HepG2 (cell line): ENCODE measurements around the gene SERPINE2.

ENCODE experiments used
- CBFB ChIP-seq: sonication (generic); formaldehyde crosslinking; IDR thresholded peaks from 2 replicates; pipeline ENCODE4 v1.4.0; 2020; ENCODE audit warnings: missing genetic modification reagents
- CBX2 ChIP-seq, 2 experiments: fragments of 200-600 bp in 1 of 2; sonication (generic); formaldehyde crosslinking in 1 of 2; IDR thresholded peaks; 2 replicates each; pipeline versions ENCODE4 v1.7.0 to v1.8.1; 2018 to 2022; ENCODE audit warnings: low read depth in 2 of 2, low read length in 1 of 2, mild to moderate bottlenecking in 1 of 2, missing genetic modification reagents in 1 of 2
- EED ChIP-seq: sonication (generic); formaldehyde crosslinking; IDR thresholded peaks from 2 replicates; pipeline ENCODE4 v1.5.0; 2020; ENCODE audit warnings: mild to moderate bottlenecking, missing genetic modification reagents
- EP300 ChIP-seq, 3 experiments: sonication (generic) in 1 of 3; formaldehyde crosslinking in 1 of 3; IDR thresholded peaks; 2 replicates each; pipeline versions ENCODE4 v1.5.1 to v1.6.1; 2011 to 2020; ENCODE audit warnings: low read depth in 2 of 3, low read length in 2 of 3, borderline replicate concordance in 1 of 3, improper control_type of control experiment in 1 of 3, mild to moderate bottlenecking in 1 of 3, missing genetic modification reagents in 1 of 3, moderate library complexity in 1 of 3
- ERF ChIP-seq: IDR thresholded peaks from 2 replicates; pipeline ENCODE4 v1.6.1; 2018; ENCODE audit warnings: missing biosample characterization, missing genetic modification reagents
- POLR2AphosphoS5 ChIP-seq: IDR thresholded peaks from 2 replicates; pipeline ENCODE4 v1.6.1; 2012; ENCODE audit warnings: low read depth, low read length
- SMARCC2 ChIP-seq: fragments of 450-650 bp; IDR thresholded peaks from 2 replicates; pipeline ENCODE4 v1.6.1; 2017; ENCODE audit warnings: antibody characterized with exemption, mild to moderate bottlenecking
- ZNF138 ChIP-seq: sonication (generic); formaldehyde crosslinking; IDR thresholded peaks from 2 replicates; pipeline ENCODE4 v1.5.0; 2020; ENCODE audit warnings: mild to moderate bottlenecking, low read depth, missing genetic modification reagents
- TF ChIP-seq, protein P1 (sequence below): sonication (generic); formaldehyde crosslinking; IDR thresholded peaks from 2 replicates; pipeline ENCODE4 v1.5.1; 2020; ENCODE audit warnings: mild to moderate bottlenecking, missing genetic modification reagents, moderate library complexity
- TF ChIP-seq, protein P2 (sequence below): sonication (generic); formaldehyde crosslinking; IDR thresholded peaks from 2 replicates; pipeline ENCODE4 v1.9.0; 2022; ENCODE audit warnings: missing genetic modification reagents, mild to moderate bottlenecking, borderline replicate concordance
- TF ChIP-seq, protein P3 (sequence below): sonication (generic); formaldehyde crosslinking; IDR thresholded peaks from 2 replicates; pipeline ENCODE4 v1.5.0; 2020; ENCODE audit warnings: mild to moderate bottlenecking, missing genetic modification reagents, moderate library complexity
- TF ChIP-seq, protein P4 (sequence below): sonication (generic); formaldehyde crosslinking; IDR thresholded peaks from 2 replicates; pipeline ENCODE4 v1.4.0; 2020; ENCODE audit warnings: missing genetic modification reagents
- TF ChIP-seq, protein P5 (sequence below): sonication (generic); formaldehyde crosslinking; IDR thresholded peaks from 2 replicates; pipeline ENCODE4 v1.4.0; 2020; ENCODE audit warnings: missing genetic modification reagents, borderline replicate concordance
- TF ChIP-seq, protein P6 (sequence below): sonication (generic); formaldehyde crosslinking; IDR thresholded peaks from 2 replicates; pipeline ENCODE4 v1.9.0; 2021; ENCODE audit warnings: missing genetic modification reagents, borderline replicate concordance

DNA sequence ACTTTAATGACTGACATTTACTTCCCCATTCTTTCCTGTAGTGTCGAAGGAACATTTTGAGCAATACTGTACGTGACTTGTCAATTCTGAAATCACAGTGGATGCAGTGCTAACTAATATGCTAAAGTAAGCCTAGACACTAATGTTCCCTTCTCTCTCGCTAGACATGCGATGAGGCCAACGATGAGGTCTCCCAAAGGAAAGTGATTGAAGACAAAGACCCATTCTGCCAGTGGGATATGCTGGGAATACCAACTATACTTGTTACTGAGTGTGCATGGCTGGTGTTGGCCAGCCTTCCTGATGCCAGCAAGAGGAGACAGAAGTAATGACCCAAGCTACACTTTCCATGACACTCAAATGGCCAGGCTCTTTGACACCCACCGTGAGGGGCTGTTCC lies 2.5 kb upstream of the SERPINE2 start:
- TF ChIP-seq EED (CRISPR knock-in tag): no peak
- TF ChIP-seq ZNF138 (CRISPR knock-in tag): no peak
- TF ChIP-seq CBX2 (IDR thresholded peaks at IDR 0.05; ENCODE audit: low read depth, low read length): no peak
- TF ChIP-seq CBX2 (CRISPR knock-in tag; IDR thresholded peaks at IDR 0.05; ENCODE audit: low read depth): no peak
- TF ChIP-seq CBFB (CRISPR knock-in tag): no peak
- TF ChIP-seq, protein P1, sequence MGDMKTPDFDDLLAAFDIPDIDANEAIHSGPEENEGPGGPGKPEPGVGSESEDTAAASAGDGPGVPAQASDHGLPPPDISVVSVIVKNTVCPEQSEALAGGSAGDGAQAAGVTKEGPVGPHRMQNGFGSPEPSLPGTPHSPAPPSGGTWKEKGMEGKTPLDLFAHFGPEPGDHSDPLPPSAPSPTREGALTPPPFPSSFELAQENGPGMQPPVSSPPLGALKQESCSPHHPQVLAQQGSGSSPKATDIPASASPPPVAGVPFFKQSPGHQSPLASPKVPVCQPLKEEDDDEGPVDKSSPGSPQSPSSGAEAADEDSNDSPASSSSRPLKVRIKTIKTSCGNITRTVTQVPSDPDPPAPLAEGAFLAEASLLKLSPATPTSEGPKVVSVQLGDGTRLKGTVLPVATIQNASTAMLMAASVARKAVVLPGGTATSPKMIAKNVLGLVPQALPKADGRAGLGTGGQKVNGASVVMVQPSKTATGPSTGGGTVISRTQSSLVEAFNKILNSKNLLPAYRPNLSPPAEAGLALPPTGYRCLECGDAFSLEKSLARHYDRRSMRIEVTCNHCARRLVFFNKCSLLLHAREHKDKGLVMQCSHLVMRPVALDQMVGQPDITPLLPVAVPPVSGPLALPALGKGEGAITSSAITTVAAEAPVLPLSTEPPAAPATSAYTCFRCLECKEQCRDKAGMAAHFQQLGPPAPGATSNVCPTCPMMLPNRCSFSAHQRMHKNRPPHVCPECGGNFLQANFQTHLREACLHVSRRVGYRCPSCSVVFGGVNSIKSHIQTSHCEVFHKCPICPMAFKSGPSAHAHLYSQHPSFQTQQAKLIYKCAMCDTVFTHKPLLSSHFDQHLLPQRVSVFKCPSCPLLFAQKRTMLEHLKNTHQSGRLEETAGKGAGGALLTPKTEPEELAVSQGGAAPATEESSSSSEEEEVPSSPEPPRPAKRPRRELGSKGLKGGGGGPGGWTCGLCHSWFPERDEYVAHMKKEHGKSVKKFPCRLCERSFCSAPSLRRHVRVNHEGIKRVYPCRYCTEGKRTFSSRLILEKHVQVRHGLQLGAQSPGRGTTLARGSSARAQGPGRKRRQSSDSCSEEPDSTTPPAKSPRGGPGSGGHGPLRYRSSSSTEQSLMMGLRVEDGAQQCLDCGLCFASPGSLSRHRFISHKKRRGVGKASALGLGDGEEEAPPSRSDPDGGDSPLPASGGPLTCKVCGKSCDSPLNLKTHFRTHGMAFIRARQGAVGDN (CRISPR knock-in tag): no peak
- TF ChIP-seq, protein P2, sequence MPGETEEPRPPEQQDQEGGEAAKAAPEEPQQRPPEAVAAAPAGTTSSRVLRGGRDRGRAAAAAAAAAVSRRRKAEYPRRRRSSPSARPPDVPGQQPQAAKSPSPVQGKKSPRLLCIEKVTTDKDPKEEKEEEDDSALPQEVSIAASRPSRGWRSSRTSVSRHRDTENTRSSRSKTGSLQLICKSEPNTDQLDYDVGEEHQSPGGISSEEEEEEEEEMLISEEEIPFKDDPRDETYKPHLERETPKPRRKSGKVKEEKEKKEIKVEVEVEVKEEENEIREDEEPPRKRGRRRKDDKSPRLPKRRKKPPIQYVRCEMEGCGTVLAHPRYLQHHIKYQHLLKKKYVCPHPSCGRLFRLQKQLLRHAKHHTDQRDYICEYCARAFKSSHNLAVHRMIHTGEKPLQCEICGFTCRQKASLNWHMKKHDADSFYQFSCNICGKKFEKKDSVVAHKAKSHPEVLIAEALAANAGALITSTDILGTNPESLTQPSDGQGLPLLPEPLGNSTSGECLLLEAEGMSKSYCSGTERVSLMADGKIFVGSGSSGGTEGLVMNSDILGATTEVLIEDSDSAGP: no peak
- TF ChIP-seq POLR2AphosphoS5: no peak
- TF ChIP-seq, protein P3, sequence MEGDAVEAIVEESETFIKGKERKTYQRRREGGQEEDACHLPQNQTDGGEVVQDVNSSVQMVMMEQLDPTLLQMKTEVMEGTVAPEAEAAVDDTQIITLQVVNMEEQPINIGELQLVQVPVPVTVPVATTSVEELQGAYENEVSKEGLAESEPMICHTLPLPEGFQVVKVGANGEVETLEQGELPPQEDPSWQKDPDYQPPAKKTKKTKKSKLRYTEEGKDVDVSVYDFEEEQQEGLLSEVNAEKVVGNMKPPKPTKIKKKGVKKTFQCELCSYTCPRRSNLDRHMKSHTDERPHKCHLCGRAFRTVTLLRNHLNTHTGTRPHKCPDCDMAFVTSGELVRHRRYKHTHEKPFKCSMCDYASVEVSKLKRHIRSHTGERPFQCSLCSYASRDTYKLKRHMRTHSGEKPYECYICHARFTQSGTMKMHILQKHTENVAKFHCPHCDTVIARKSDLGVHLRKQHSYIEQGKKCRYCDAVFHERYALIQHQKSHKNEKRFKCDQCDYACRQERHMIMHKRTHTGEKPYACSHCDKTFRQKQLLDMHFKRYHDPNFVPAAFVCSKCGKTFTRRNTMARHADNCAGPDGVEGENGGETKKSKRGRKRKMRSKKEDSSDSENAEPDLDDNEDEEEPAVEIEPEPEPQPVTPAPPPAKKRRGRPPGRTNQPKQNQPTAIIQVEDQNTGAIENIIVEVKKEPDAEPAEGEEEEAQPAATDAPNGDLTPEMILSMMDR (CRISPR knock-in tag): no peak
- TF ChIP-seq EP300 (IDR thresholded peaks at IDR 0.05; ENCODE audit: low read depth in 2 of 2, low read length in 2 of 2): no peak
- no peak for TF ChIP-seq EP300 (CRISPR knock-in tag; IDR thresholded peaks at IDR 0.05; ENCODE audit: borderline replicate concordance)
- TF ChIP-seq, protein P4, sequence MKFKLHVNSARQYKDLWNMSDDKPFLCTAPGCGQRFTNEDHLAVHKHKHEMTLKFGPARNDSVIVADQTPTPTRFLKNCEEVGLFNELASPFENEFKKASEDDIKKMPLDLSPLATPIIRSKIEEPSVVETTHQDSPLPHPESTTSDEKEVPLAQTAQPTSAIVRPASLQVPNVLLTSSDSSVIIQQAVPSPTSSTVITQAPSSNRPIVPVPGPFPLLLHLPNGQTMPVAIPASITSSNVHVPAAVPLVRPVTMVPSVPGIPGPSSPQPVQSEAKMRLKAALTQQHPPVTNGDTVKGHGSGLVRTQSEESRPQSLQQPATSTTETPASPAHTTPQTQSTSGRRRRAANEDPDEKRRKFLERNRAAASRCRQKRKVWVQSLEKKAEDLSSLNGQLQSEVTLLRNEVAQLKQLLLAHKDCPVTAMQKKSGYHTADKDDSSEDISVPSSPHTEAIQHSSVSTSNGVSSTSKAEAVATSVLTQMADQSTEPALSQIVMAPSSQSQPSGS: no peak
- TF ChIP-seq, protein P5, sequence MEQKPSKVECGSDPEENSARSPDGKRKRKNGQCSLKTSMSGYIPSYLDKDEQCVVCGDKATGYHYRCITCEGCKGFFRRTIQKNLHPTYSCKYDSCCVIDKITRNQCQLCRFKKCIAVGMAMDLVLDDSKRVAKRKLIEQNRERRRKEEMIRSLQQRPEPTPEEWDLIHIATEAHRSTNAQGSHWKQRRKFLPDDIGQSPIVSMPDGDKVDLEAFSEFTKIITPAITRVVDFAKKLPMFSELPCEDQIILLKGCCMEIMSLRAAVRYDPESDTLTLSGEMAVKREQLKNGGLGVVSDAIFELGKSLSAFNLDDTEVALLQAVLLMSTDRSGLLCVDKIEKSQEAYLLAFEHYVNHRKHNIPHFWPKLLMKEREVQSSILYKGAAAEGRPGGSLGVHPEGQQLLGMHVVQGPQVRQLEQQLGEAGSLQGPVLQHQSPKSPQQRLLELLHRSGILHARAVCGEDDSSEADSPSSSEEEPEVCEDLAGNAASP (CRISPR knock-in tag): no peak
- TF ChIP-seq, protein P6, sequence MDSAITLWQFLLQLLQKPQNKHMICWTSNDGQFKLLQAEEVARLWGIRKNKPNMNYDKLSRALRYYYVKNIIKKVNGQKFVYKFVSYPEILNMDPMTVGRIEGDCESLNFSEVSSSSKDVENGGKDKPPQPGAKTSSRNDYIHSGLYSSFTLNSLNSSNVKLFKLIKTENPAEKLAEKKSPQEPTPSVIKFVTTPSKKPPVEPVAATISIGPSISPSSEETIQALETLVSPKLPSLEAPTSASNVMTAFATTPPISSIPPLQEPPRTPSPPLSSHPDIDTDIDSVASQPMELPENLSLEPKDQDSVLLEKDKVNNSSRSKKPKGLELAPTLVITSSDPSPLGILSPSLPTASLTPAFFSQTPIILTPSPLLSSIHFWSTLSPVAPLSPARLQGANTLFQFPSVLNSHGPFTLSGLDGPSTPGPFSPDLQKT (CRISPR knock-in tag): no peak
- no peak for TF ChIP-seq SMARCC2
- TF ChIP-seq ERF (CRISPR knock-in tag): no peak
